PC-3 (cell line): ENCODE measurements around the gene RNF157. TPM values are rescaled to one million over a fixed set of nuclear protein-coding genes. Genes with fewer than 3 reads are reported as not detected.

Experiments
- ATAC-seq: fragments of 200-7000 bp; cut with Tn5 transposase; 2 replicates; pipeline ENCODE4 v1.9.1; 2020; ENCODE audit warnings: mild to moderate bottlenecking, moderate library complexity
- BruUV-seq: library from RNA; stranded (reverse); fragments of 400-500 nt; replicated peaks from 2 replicates; lab custom pipeline; 2021; lab: Mats Ljungman, UMichigan
- CTCF ChIA-PET: fragments of 300-600 bp; sonication (Branson Sonifier 250); formaldehyde crosslinking; loops from one replicate; lab custom pipeline; 2022; ENCODE audit warnings: antibody characterized with exemption; lab: Charles Lee
- POLR2A ChIA-PET: fragments of 300-600 bp; sonication (Branson Sonifier 250); formaldehyde crosslinking; loops from one replicate; lab custom pipeline; 2022; ENCODE audit warnings: antibody characterized with exemption; ENCODE audit not compliant: unreplicated experiment; lab: Charles Lee
- DNase-seq: peaks from one replicate; pipeline ENCODE4 v3.0.0-alpha.2; 2015
- H2AFZ ChIP-seq: fragments of 300-600 bp; sonication (generic); 2 replicates; pipeline ENCODE4 v1.6.0; 2016; ENCODE audit warnings: antibody characterized with exemption, low read length
- H3F3A ChIP-seq: fragments of 300-600 bp; sonication (generic); one replicate; pipeline ENCODE4 v1.6.0; 2017; ENCODE audit warnings: antibody characterized with exemption, low read length, control low read depth, mild to moderate bottlenecking; ENCODE audit not compliant: unreplicated experiment
- H3K27ac ChIP-seq: fragments of 300-600 bp; sonication (generic); 2 replicates; pipeline ENCODE4 v1.5.1; 2016; ENCODE audit warnings: mild to moderate bottlenecking, low read length
- H3K27me3 ChIP-seq: fragments of 300-600 bp; sonication (generic); 2 replicates; pipeline ENCODE4 v1.6.1; 2016; ENCODE audit warnings: low read length, mixed read lengths
- H3K36me3 ChIP-seq: fragments of 300-600 bp; sonication (generic); 2 replicates; pipeline ENCODE4 v1.6.1; 2016; ENCODE audit warnings: low read depth, mixed run types, low read length, mixed read lengths
- H3K4me1 ChIP-seq: fragments of 300-600 bp; sonication (generic); 2 replicates; pipeline ENCODE4 v1.5.1; 2016; ENCODE audit warnings: low read length; ENCODE audit not compliant: insufficient read depth
- H3K4me2 ChIP-seq: fragments of 300-600 bp; sonication (generic); 2 replicates; pipeline ENCODE4 v1.6.0; 2016; ENCODE audit warnings: low read length
- H3K4me3 ChIP-seq: fragments of 300-600 bp; sonication (generic); 2 replicates; pipeline ENCODE4 v1.5.1; 2016; ENCODE audit warnings: mild to moderate bottlenecking, low read length, mixed read lengths
- H3K79me2 ChIP-seq: fragments of 300-600 bp; sonication (generic); 2 replicates; pipeline ENCODE4 v1.6.1; 2017; ENCODE audit warnings: low read length, mixed read lengths
- H3K9ac ChIP-seq: fragments of 300-600 bp; sonication (generic); 2 replicates; pipeline ENCODE4 v1.6.0; 2016; ENCODE audit warnings: mild to moderate bottlenecking, low read length
- H3K9me2 ChIP-seq: fragments of 300-600 bp; sonication (generic); replicated peaks from 2 replicates; pipeline ENCODE4 v1.6.1; 2016; ENCODE audit warnings: mixed run types, low read length, mixed read lengths
- H3K9me3 ChIP-seq: fragments of 300-600 bp; sonication (generic); 2 replicates; pipeline ENCODE4 v1.6.1; 2016; ENCODE audit warnings: low read length, mixed read lengths
- H4K20me1 ChIP-seq: fragments of 300-600 bp; sonication (generic); 2 replicates; pipeline ENCODE4 v1.6.1; 2016; ENCODE audit warnings: low read length, mixed read lengths
- CTCF ChIP-seq: fragments of 300-600 bp; sonication (generic); conservative IDR thresholded peaks from 2 replicates; pipeline ENCODE4 v1.5.1; 2017; ENCODE audit warnings: antibody characterized with exemption, low read depth, mild to moderate bottlenecking, low read length
- EZH2 ChIP-seq: fragments of 300-600 bp; sonication (generic); IDR thresholded peaks from one replicate; pipeline ENCODE4 v1.6.1; 2017; ENCODE audit warnings: antibody characterized with exemption, mild to moderate bottlenecking, low read length; ENCODE audit not compliant: unreplicated experiment
- EZH2phosphoT487 ChIP-seq: fragments of 300-600 bp; sonication (generic); IDR thresholded peaks from 2 replicates; pipeline ENCODE4 v1.6.1; 2018; ENCODE audit warnings: mild to moderate bottlenecking, antibody characterized with exemption, low read length, borderline replicate concordance
- intact Hi-C: fragments of 100-400 bp; cut with micrococcal nuclease; formaldehyde crosslinking; loops from 2 replicates; pipeline ENCODE4 v1.9.0; 2023
- total RNA-seq: library from RNA; depleted of rRNA; stranded (reverse); fragments of >200 nt; gene quantifications from 2 replicates; pipeline ENCODE4 v1.2.3, GENCODE V29; 2014

RNF157 gene
- total RNA-seq, 1 experiment from 2014 or later: 7.4 TPM

DNA sequence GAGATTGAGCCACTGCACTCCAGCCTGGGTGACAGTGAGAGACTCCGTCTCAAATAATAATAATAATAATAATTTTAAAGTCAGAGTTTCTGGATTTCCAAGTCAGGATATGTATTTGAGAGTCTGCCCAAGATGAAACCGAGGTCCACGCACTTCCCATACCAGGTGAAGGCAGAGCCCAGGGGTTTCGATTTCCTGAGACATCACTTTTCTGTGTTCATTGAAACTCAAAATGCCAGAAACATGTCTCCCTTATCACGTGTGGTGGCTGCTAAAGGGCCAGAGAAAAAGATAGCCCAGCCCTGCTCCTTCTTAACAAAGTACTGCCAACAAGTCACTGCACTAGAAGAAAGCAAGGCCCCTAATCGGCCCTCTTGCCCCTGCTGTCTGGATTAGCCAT, 9.8 kb upstream of the RNF157 start:
- ATAC-seq (no peak), DNase-seq (no peak)
- H3K4me1 ChIP-seq: peaks cover 33% of the 10 kb centered on the region
- ChIA-PET CTCF (no interaction called here), POLR2A (interaction anchor here (0.8 kb wide), 1 partner anchor 11 kb away, joined by 3 read pairs; no protein-coding TSS in a partner anchor)
- TF ChIP-seq EZH2phosphoT487 (no peak), EZH2 (no peak), CTCF (no peak)
- no peak overlapping the region for H2AFZ ChIP-seq
- no peaks in the 10 kb centered on the region for H3K79me2 ChIP-seq
- no peak overlapping the region for H3K9ac ChIP-seq
- H3K4me2 ChIP-seq: no peak overlapping the region
- BruUV-seq: no TSS peak
- H3K9me2 ChIP-seq: no peaks in the 10 kb centered on the region
- H4K20me1 ChIP-seq: no peaks in the 10 kb centered on the region
- intact Hi-C loops: no loop called here
- H3K27ac ChIP-seq: no peak overlapping the region
- H3K36me3 ChIP-seq: no peaks in the 10 kb centered on the region
- H3K4me3 ChIP-seq: no peak overlapping the region
- peaks cover 10% of the 10 kb centered on the region for H3F3A ChIP-seq
- H3K27me3 ChIP-seq: no peaks in the 10 kb centered on the region
- H3K9me3 ChIP-seq: no peaks in the 10 kb centered on the region

DNA sequence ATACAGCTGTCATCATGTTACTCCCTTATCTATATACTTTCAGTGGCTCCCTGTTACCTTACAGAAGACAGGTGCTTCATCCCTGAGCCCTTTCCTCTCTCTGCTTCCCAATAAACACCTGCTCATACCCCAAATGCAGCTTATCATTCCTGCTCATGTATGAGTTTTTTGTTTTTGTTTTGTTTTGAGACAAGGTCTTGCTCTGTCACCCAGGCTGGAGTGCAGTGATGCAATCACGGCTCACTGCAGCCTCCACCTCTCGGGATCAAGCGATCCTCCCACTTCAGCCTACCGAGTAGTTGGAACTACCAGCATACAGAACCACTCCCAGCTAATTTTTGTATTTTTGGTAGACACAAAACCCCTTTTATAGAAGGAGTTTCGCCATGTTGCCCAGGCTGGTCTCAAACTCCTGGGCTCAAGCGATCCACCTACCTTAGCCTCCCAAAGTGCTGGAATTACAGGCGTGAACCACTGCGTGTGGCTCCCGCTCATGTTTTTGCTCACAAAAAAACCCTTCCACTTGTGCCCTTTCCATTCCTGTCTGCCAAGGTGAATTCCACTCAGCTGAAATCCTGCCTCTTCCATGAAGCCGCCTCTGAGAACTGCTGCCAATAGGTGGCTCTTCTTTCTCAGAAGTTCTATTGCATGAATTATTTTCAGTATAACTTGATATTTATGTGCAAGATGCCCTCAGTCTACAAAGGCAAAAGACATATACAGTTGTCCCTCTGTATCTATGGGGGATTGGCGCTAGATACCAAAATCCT, 7.9 kb upstream of the RNF157 start:
- no peaks in the 10 kb centered on the region for H4K20me1 ChIP-seq
- no peaks in the 10 kb centered on the region for H3K36me3 ChIP-seq
- peaks cover 9% of the 10 kb centered on the region for H3F3A ChIP-seq
- H3K79me2 ChIP-seq: no peaks in the 10 kb centered on the region
- ChIA-PET CTCF (interaction anchor here (0.7 to 1.9 kb wide), 4 partner anchors 17 to 41 kb away, joined by 3 to 12 read pairs (median 4); partner anchors contain the start of gene UBALD2), POLR2A (no interaction called here)
- H3K27me3 ChIP-seq: no peaks in the 10 kb centered on the region
- H3K27ac ChIP-seq: no peak overlapping the region
- no peak for ATAC-seq
- TF ChIP-seq CTCF (peak; percentile 65), EZH2phosphoT487 (no peak)
- H3K4me2 ChIP-seq: no peak overlapping the region
- no peak overlapping the region for H2AFZ ChIP-seq
- H3K9me3 ChIP-seq: no peaks in the 10 kb centered on the region
- peaks cover 31% of the 10 kb centered on the region for H3K4me1 ChIP-seq
- no peak overlapping the region for H3K9ac ChIP-seq
- peak; percentile 43 for DNase-seq
- no TSS peak for BruUV-seq
- H3K4me3 ChIP-seq: no peak overlapping the region
- no peaks in the 10 kb centered on the region for H3K9me2 ChIP-seq
- intact Hi-C loops: loop anchor here (1.0 kb wide), 1 partner anchor 31 kb away; no protein-coding TSS in a partner anchor

DNA sequence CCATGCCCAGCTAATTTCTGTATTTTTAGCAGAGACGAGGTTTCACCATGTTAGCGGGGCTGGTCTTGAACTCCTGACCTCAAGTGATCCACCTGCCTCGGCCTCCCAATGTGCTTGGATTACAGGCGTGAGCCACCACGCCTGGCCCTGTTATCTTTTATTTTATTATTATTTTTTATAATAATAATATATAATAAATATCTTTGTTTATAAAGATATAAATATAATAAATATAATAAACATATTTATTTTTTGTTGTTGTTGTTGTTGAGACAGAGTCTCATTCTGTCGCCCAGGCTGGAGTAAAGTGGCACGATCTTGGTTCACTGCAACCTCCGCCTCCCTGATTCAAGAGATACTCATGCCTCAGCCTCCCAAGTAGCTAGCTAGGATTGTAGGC, 7.0 kb upstream of the RNF157 start:
- ChIA-PET CTCF (interaction anchor here (0.7 to 1.9 kb wide), 3 partner anchors 32 to 144 kb away, joined by 4 to 12 read pairs (median 5); partner anchors contain the start of gene EXOC7), POLR2A (no interaction called here)
- no peak overlapping the region for H3K27ac ChIP-seq
- no peak overlapping the region for H3K4me3 ChIP-seq
- H3K4me2 ChIP-seq: no peak overlapping the region
- no peaks in the 10 kb centered on the region for H3K79me2 ChIP-seq
- H2AFZ ChIP-seq: no peak overlapping the region
- DNase-seq (no peak), ATAC-seq (no peak)
- H3F3A ChIP-seq: peaks cover under 1% of the 10 kb centered on the region
- no peaks in the 10 kb centered on the region for H3K36me3 ChIP-seq
- peaks cover 22% of the 10 kb centered on the region for H3K4me1 ChIP-seq
- H4K20me1 ChIP-seq: no peaks in the 10 kb centered on the region
- TF ChIP-seq EZH2: no peak
- TF ChIP-seq CTCF: no peak
- no peak for TF ChIP-seq EZH2phosphoT487
- H3K9me3 ChIP-seq: no peaks in the 10 kb centered on the region
- H3K27me3 ChIP-seq: no peaks in the 10 kb centered on the region
- no TSS peak for BruUV-seq
- no peaks in the 10 kb centered on the region for H3K9me2 ChIP-seq
- H3K9ac ChIP-seq: no peak overlapping the region
- intact Hi-C loops: no loop called here
